Hematopoietic multipotent progenitor cell (in vitro differentiated cells): ENCODE measurements around the gene LBP. TPM values are rescaled to one million over a fixed set of nuclear protein-coding genes. Genes with fewer than 3 reads are reported as not detected.
A peak's percentile ranks its signal among the peaks of the same experiment; 100 is the strongest.

Experiments used
- small RNA-seq: library from RNA; depleted of rRNA; stranded (forward); fragments of <200 nt; gene quantifications from one replicate; pipeline ENCODE3, GENCODE V24; 2012
- total RNA-seq: library from RNA; depleted of rRNA; stranded (reverse); fragments of >200 nt; gene quantifications from one replicate; pipeline ENCODE4 v1.2.3, GENCODE V29; 2012

Gene LBP
- total RNA-seq, 1 donor = not detected

Small RNAs within 50 kb of the gene (small RNA-seq; reads per million reads assigned to genes)
- gene RF00056 (not detected), gene SNORA71B (2,109 reads per million, percentile 99 among the genes with 10 or more reads in this experiment)

Other genes with a start within 250 kb of the LBP start
- gene TGM2, start 181.2 kb upstream of the LBP start, total RNA-seq = 1.9 TPM
- gene KIAA1755, start 85.7 kb upstream of the LBP start, total RNA-seq = not detected
- gene BPI, start 42.3 kb upstream of the LBP start, total RNA-seq = 0.27 TPM
- 13.2 TPM for gene SNHG17, start 88.8 kb downstream of the LBP start, total RNA-seq
- gene RALGAPB, start 126.4 kb downstream of the LBP start, total RNA-seq = 23.7 TPM
- gene ADIG, start 234.7 kb downstream of the LBP start, total RNA-seq = not detected